ENCODE data around the gene IFIT1B.
"Not testable (repeated sequence)": the region's sequence is repeated elsewhere in the genome, so short reads cannot be mapped to it uniquely, and the experiment has no call there.

IFIT1B gene, protein sequence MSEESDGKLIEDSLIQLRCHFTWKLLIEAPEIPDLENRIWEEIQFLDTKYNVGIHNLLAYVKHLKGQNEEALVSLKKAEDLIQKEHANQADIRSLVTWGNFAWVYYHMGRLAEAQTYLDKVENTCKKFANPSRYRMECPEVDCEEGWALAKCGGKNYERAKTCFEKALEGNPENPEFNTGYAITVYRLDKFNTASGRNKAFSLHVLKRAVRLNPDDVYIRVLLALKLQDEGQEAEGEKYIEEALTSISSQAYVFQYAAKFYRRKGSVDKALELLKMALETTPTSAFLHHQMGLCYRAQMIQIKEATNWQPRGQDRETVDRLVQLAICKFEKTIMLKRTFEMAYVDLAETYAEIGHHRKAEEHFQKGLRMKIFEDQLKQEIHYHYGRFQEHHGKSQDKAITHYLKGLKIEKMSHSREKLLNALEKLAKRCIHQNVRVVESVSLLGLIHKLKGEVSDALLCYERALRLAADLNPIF

DNA sequence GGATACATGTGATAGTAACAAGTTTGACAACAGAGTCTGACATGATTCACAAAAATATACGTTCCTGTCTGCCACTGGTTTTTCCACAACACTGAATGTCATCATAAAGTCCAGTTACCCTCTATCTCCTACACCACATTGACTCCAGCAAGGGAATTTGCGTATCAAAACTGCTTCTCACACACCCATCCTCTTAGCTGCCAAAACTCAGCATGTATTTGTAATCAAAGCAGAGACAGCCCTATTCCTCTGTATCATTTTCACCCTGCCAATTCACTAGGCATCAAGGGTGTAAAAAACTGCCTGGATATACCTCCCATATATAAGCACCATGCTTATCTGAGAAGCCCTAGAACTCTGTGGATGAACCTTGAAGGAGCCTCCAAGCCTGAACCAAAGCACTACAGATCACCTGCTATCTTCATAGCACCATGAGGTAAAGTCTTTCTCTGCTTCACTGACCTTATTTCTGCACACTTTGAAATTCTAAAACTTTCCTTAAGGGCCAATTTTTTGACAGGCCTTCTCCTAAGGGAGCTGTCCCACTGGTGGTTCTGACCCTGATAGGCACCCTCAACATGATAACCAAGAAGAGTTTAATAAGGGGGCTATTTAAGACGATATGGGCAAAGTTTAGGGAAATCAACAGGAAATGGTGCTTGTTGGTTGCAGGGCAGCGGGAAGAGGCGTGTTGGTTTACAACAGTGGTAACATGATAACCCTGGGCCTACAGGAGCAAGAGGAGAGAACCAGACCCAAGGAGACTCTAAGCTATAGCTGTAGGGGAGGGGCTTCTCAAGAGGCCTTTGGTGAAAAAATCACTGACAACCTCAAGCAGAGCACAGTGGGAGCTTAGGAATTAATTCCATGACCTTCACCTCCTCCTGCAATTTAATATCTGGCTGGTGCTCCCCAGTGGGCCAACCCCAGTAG lies at the start of gene IFIT1B:
Gene IFIT1B, plus strand, starts transcription at position 352 of the 933 bp plus-strand sequence. Its CDS starts 80 bp downstream, at position 432.
- no peak for DNase-seq

DNA sequence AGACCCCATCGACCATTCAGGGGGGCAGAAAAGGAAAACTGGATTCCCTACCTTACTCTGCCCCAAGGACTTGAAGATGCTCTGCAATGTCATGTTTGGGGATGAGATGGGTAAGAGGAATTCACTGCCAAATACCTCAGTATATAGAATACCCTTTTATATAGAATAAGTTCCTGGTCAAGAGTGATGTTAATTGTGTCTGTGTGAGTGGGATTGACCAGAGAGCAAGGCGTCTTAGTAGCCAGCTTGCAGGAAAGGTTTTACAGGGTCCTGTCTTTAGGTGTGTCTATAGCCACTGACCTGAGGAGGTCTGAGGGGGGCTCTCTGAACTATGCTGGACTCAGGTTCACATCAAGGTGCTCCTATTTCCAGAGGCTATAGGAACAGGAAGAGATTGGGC lies 48.7 kb upstream of the IFIT1B start:
- no peak for DNase-seq

DNA sequence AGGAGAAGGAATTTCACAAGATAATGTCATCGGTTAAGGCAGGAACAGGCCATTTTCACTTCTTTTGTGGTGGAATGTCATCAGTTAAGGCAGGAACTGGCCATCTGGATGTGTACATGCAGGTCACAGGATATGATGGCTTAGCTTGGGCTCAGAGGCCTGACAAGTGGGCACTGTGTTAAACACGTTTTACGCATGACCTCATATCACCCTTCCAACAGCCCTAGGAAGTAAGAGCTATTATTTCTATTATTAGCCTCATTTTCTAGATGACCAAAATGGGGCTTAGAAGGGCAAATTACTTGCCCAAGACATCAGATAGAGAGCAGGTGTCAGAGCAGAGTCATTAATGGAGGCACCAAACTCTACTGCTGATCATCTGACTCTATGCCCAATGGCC lies 47.8 kb upstream of the IFIT1B start:
- not testable (repeated sequence) for DNase-seq

DNA sequence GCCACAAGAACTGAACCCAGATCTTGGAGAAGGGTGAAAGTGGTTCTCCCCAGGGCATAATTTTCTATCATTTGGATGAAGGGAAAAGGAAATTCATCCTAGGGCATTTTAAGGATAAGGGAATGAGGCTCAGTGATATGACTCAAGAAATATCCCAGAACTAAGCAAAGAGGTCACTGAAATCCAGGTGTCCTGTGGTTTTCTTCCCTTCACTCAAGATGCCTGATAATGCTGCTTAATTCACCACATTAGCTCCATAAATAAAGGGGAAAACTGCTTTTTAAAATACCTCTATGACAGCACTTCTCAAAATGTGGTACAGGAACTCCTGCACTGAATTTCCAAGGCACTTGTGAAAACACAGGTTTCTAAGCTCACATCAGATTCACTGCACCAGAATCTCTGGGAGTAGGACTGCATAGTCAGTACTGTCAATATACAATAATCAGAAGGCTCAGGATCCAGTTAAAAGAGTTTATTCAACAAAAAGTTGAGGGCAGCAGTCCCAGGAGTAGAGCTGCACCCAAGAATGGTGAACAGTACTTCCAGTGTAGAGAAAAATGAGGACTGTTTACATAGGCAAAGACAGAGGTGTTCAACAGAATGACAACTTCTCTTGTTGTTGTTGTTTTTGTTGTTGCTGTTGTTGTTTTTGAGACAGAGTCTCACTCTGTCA lies 47.2 kb upstream of the IFIT1B start:
- DNase-seq, result no peak

DNA sequence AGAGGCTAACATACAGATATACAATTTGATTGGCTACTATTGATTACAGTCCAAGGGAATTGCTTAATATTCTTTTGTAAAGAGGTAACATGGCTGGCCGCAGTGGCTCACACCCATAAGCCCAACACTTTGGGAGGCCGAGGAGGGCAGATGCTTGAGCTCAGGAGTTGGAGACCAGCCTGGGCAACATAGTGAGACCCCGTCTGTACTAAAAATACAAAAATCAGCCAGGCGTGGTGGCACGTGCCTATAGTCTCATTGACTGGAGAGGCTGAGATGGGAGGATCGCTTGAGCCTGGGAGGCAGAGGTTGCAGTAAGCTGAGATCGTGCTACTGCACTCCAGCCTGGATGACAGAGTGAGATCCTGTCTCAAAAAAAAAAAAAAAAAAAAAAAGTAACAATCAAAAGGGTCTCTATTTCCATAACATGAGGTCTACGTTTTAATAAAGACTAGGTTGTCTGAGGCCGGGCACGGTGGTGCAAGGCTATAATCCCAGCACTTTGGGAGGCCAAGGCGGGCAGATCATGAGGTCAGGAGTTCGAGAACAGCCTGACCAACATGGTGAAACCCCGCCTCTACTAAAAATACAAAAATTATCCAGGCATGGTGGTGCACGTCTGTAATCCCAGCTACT lies 46.3 kb upstream of the IFIT1B start:
- DNase-seq, result not testable (repeated sequence)

DNA sequence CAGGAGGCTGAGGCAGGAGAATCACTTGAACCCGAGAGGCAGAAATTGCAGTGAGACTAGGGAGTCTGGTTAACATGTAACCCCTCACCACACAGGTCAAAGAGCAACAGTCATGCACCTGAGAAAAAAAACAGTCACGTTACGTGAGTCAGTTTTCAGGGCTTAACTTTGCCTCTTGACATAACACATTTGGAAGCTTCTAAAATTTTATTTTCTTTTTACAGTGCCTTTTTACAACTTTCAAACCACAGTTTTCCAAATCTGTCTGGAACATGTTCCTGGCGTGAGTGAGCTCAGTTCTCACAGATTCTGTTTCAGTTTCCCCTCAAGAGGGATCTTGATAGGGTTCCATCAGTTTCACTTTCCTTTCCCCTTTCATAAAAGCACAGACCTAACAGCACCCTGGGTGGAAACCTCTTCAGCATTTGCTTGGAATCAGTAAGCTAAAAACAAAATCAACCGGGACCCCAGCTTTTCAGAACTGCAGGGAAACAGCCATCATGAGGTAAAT lies 45.7 kb upstream of the IFIT1B start:
- DNase-seq, result no peak

DNA sequence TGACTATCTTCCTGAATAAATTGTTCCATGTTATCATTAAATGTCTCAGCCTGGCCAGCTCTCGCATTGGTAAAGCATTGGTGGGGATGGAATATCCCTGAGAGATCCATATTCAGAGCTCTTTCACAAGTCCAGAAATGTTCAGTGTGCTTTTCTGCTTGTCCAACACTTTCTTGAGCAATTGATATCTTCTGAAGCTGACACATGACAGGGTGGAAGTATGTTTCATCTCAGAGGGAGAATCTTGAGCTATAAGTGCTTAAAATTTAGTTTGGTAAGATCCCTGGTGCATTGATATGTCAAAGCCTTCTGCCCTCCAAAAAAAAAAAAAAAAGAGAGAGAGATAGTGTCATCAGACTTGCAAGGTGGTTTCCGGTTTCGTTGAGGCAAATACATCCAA lies 42.6 kb upstream of the IFIT1B start:
- no peak for DNase-seq

DNA sequence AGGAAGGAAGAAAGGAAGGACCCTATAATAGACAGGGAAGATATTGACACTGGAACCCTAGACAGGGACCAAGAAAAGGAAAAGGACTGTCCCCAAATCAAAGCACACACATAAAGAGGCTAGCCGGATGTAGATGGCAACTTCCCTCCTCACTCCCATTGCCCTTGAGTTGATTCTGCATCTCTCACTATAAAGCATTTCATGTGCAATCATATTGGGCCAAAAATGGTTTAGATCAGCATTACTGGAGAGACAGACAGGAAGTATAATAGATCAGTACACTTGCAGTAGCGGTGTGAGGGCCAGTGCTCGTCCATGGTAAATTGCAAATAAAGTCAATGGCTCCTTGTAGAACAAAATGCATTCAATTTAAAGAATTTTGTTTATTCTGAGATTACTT lies 41.6 kb upstream of the IFIT1B start:
- no peak for DNase-seq

DNA sequence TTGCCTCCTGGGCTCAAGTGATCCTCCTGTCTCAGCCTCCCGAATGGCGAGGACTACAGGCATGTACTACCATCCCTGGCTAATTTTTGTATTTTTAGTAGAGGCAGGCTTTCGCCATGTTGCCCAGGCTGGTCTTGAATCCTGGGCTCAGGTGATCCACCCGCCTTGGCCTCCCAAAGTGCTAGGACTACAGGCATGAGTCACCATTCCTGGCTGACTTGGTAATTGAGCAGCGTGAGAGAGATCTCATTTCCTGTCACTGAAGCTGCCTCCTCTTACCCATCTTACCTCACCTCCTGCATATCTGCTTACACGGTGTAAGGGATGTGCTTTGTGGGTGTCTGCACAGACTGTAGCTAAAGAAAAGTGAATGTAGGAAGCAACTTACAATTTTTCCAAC lies 40.4 kb upstream of the IFIT1B start:
- DNase-seq, result no peak

DNA sequence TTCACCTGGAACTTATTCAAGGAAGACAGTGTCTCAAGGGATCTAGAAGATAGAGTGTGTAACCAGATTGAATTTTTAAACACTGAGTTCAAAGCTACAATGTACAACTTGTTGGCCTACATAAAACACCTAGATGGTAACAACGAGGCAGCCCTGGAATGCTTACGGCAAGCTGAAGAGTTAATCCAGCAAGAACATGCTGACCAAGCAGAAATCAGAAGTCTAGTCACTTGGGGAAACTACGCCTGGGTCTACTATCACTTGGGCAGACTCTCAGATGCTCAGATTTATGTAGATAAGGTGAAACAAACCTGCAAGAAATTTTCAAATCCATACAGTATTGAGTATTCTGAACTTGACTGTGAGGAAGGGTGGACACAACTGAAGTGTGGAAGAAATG lies 39.1 kb upstream of the IFIT1B start:
- no peak for DNase-seq

DNA sequence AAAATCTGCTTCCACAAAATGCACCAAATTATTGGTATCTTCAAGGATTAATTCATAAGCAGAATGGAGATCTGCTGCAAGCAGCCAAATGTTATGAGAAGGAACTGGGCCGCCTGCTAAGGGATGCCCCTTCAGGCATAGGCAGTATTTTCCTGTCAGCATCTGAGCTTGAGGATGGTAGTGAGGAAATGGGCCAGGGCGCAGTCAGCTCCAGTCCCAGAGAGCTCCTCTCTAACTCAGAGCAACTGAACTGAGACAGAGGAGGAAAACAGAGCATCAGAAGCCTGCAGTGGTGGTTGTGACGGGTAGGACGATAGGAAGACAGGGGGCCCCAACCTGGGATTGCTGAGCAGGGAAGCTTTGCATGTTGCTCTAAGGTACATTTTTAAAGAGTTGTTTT lies 38.0 kb upstream of the IFIT1B start:
- no peak for DNase-seq

DNA sequence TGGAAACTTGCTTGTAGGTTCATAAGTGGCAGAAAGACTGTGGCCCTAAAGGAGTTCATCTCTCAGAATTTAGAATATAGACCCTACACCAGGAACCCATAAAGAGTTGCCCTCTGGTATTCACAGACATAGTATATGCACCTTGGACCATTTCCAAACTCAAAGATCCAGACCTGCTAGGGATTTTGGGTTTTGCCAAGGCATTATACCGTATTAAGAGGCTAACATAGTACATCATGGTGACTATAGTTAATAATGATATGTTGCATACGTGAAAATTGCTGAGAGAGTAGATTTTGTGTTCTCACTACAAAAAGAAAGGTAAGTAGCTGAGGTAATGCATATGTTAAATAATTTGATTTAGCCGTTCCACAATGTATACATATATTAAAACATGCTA lies 36.2 kb upstream of the IFIT1B start:
- DNase-seq, result no peak

DNA sequence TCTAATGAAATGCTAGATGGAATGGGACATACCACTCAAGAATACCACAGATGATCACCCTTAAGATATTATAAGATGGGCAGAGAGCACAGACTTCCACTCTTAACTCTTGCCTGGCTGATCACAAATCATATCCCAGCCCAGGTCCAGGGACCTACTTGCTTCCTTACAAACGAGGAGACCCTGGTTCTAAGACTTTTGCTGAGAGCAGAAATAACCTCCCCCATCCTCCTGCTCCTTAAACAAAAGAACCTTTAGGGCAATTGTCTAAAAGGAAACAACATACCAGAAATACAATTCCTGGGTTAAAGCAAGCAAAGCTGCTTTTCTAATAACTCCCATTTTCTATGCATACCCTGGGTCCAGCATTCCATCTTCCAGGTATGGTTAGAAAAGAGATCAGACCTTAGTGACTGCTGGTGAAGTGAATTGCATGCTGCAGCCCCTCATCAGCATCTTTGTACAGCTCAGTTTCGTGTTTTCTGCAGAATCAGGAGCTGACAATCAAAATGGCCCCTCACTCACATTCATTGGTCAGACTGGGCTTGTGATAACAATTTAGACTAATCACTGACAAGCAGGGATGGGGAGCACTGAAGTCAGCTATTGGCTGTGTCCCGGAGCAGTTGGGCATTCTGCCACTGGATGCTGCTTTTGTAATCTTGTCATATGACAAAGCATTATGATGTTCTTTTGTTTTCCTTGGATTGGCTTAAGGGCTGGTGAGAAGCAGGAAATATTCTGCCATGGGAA lies 35.5 kb upstream of the IFIT1B start:
- DNase-seq, result no peak

DNA sequence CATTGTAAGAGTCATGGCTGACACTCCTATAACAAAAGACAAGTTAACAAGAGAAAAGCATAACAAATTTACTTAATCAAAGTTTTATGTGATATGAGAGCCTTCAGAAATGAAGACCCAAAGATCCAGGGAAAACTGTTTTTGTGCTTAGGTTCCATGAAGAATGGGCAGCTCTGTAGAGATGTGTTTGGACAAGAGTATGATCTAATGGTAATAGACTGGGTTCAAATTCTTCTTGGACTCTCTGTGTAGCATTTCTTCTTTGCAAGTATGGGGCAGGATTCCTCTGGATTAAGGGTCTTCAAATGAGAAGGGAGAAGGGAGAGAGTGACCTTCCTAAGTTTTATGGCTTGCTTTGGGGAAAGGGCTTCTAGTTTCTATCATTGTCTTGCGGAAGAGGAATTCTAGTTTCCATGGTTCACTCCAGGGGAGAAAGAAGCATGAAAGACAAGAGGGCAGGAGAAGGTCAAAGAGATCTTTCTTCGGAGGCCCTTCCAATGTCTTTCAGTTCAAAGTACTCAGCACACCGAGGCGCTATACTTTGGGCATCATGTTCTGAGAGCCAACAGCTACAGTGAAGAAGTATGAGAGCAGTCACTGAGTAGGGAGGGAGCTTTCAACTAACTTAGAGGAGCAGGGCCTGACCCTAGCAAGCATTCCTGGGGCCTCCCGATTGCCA lies 34.6 kb upstream of the IFIT1B start:
- DNase-seq, result no peak

DNA sequence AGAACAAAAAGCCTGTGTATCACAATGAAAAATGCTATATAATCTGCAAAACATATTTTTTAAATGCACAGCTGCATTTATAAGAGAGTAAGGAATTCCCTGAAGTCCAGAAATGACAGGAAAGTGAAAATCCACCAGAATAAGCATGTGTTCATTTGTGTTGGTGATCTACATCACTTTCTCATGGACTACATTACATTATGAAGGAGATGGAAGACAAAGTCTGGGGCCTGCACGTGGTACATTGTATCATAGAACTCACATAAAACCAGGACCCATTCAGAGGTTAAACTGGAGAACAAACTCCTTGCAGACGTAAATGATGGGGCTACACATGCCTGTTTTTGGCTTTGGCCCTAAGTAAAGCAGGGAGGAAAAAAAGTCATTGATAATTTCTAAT lies 33.7 kb upstream of the IFIT1B start:
- DNase-seq, result no peak

DNA sequence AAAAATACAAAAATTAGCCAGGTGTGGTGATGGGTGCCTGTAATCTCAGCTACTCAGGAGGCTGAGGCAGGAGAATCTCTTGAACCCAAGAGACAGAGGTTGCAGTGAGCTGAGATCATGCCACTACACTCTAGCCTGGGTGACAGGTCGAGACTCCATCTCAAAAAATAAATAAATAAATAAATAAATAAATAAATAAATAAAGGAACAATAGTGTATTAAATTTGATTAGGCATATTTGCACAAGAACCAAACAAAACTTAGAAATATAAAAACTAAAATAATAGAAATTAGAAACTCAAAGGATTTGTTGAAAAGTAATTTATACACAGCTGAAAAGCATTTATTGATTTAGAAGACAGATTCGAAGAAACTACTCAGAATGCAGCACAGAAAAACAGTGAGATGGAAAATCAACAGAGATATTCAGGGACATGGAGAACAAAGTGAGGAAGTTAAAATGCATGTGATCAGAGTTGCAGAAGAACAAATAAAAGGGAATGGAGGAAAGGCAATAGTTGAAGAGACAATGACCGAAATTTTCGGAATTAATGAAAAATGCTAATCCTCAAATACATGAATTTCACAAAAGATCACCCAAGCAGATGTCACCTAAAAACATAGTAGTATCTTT lies 32.4 kb upstream of the IFIT1B start:
- no peak for DNase-seq

DNA sequence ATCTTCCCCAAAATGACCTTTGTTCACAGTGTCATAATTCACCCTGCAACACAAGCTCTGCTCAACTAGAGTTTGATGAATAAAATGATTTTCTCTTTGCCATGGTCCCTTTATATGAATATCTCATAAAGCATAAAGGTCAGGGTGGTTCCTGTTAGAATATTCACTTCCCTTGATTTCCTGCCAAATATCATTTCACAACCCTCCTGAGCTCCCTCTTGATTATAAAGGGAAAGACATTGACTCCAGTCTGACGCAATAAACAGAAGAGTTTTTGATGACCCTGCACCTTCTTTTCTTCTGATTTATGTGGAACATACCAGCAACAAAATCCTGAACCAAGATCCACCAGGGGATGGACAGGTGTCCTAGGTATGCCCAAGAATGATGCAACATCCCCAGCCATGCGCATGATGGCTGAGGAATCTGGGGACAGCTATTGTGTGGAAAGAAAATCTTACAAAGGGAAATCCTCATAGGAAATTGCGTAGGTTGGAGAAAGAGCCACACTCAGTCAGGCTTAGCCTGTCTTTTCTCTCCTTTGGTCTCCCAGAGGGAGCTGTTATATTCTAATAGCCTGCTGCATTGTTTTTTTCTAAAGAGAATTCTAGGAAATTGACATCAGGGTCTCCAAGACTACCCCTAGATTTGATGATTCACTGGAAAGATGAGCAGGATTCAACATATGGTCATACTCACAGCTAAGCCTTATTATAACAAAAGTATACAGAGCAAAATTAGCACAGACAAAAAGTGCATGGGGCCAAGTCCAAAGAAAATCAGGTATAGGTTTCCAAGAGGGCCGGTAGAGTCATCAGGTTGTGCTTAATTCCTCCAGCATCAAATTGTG lies 31.2 kb upstream of the IFIT1B start:
- DNase-seq, result no peak

DNA sequence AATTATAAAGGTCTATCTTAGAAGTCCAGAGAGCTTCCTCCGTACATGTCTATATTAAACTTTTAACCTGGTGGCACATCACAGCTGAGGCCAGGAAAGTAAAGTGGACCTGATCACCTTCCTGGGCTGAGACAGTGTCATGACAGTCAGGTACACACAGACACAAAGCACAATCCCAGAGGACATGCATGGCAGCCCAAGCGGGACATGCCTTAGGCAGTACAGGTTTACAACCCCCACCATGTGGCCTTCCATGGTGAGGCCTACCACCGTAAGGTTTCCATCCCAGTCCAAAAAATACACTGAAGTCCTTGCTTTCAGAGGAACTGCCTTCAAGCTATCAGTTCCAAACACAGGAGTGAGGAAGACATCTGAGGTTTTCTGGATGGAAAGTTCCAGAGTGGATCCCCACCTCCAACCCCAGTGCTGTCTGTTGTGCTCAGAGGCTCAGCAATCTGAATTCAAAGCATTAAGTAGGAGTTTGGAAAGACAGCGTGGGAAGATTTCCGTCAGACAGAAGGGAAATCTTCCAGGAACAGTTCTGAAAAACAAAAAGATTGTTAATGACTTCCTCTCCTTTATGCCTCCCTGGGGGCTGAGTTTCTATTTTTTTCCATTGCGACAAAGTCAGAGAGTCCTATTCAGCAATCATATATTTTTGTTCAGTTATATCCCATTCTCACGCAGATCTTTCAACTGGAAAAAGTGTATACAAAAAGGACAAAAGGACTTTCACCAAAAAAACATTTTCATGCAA lies 30.0 kb upstream of the IFIT1B start:
- DNase-seq, result no peak

DNA sequence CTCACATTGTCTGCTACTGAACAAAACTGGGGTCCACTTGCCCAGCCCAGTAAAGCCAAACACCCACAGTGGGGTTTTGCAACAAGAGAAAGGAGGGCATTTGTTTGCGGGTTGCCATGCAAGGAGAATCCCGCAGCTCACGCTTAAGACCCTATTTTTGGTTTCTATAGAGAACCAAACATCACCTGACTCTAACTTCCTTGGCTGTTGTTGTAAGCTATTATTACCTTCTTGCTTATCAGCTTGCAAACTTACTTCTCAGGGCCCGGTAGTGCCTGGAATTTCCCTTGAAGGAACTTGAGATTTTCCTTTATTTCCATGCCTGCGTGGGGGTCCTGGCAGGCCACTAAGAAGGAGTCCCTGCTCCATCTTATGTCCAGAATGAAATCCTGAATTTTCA lies 29.4 kb upstream of the IFIT1B start:
- DNase-seq, result no peak
